ENCODE data around the gene HOXB2. TPM values are rescaled to one million over a fixed set of nuclear protein-coding genes. Genes with fewer than 3 reads are reported as not detected.

HOXB2 gene
- total RNA-seq, 1 experiment from 2014 or later: 34.5 TPM

DNA sequence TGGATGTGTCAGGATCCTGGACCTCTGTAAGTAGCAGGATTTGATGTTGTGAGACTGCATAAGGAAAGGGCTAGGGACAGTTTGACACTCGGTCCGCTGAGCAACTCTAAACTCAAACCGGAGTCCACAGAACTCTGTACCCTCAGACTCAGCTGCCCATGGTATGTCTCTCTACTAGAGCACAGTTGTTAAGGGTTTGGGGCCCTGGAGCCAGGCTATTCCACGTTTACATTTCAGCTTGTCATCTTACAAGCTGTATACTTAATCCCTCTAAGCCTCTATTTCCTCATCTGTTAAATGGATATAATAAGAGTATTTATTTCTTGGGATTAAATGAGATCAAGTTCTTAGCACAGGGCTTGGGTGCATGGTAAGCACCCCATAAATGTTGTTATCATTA is 42.0 kb downstream of the HOXB2 start:
- CTCF ChIA-PET: interaction anchor here (0.6 kb wide), 1 partner anchor 17 kb away, joined by 3 read pairs; no protein-coding TSS in a partner anchor
- Histone ChIP-seq H3K27ac (ENCODE audit: low read depth, low read length, poor library complexity, severe bottlenecking) (no peak overlapping the region), H3K4me3 (ENCODE audit: low read depth, low read length, poor library complexity, severe bottlenecking) (no peak overlapping the region), H3K27me3 (replicated peaks; ENCODE audit: insufficient read depth, low read depth, low read length, poor library complexity) (no peaks in the 10 kb centered on the region), H3K4me1 (ENCODE audit: insufficient read depth, low read length, poor library complexity, severe bottlenecking) (no peaks in the 10 kb centered on the region), H3K36me3 (ENCODE audit: insufficient read depth, low read length, poor library complexity, severe bottlenecking) (no peaks in the 10 kb centered on the region), H3K9me3 (ENCODE audit: low read depth, low read length, poor library complexity, severe bottlenecking) (no peaks in the 10 kb centered on the region)
- BruUV-seq (replicated peaks): no TSS peak
- intact Hi-C loops (cut with micrococcal nuclease; ENCODE audit: unreplicated experiment): no loop called here
- POLR2A ChIA-PET (ENCODE audit: low non-redundant PET): no interaction called here
- DNase-seq (ENCODE audit: low spot score): no peak
- no peak for TF ChIP-seq EZH2 (IDR thresholded peaks at IDR 0.05; ENCODE audit: borderline replicate concordance, low read depth, low read length, poor library complexity, severe bottlenecking)
- TF ChIP-seq, protein P1, sequence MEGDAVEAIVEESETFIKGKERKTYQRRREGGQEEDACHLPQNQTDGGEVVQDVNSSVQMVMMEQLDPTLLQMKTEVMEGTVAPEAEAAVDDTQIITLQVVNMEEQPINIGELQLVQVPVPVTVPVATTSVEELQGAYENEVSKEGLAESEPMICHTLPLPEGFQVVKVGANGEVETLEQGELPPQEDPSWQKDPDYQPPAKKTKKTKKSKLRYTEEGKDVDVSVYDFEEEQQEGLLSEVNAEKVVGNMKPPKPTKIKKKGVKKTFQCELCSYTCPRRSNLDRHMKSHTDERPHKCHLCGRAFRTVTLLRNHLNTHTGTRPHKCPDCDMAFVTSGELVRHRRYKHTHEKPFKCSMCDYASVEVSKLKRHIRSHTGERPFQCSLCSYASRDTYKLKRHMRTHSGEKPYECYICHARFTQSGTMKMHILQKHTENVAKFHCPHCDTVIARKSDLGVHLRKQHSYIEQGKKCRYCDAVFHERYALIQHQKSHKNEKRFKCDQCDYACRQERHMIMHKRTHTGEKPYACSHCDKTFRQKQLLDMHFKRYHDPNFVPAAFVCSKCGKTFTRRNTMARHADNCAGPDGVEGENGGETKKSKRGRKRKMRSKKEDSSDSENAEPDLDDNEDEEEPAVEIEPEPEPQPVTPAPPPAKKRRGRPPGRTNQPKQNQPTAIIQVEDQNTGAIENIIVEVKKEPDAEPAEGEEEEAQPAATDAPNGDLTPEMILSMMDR (conservative IDR thresholded peaks at IDR 0.05; ENCODE audit: low read depth, low read length): no peak

DNA sequence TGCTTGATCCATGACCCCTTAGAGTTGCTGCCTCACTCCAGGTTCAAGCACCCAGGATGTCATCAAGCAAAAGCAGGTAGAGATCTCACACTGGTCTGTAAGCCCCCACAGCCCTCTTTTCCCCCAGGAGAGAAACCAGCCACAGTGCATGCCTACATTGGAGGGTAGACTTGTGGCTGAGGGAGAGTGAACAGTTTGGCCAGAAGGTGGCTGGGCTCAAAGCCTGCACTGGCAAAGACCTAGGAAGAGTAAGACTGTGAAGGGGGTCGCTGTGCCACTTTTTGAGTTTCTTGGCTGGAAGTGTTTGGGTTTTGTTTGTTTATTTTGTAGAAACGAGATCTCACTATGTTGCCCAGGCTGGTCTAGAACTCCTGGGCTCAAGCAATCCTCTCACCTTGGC is 42.6 kb downstream of the HOXB2 start:
- Histone ChIP-seq H3K4me3 (ENCODE audit: low read depth, low read length, poor library complexity, severe bottlenecking) (no peak overlapping the region), H3K9me3 (ENCODE audit: low read depth, low read length, poor library complexity, severe bottlenecking) (no peaks in the 10 kb centered on the region), H3K4me1 (ENCODE audit: insufficient read depth, low read length, poor library complexity, severe bottlenecking) (no peaks in the 10 kb centered on the region), H3K27ac (ENCODE audit: low read depth, low read length, poor library complexity, severe bottlenecking) (no peak overlapping the region), H3K27me3 (replicated peaks; ENCODE audit: insufficient read depth, low read depth, low read length, poor library complexity) (no peaks in the 10 kb centered on the region), H3K36me3 (ENCODE audit: insufficient read depth, low read length, poor library complexity, severe bottlenecking) (no peaks in the 10 kb centered on the region)
- intact Hi-C loops (cut with micrococcal nuclease; ENCODE audit: unreplicated experiment): no loop called here
- CTCF ChIA-PET: interaction anchor here (0.6 kb wide), 1 partner anchor 17 kb away, joined by 3 read pairs; no protein-coding TSS in a partner anchor
- no peak for TF ChIP-seq EZH2 (IDR thresholded peaks at IDR 0.05; ENCODE audit: borderline replicate concordance, low read depth, low read length, poor library complexity, severe bottlenecking)
- TF ChIP-seq, protein P1 (conservative IDR thresholded peaks at IDR 0.05; ENCODE audit: low read depth, low read length): no peak
- BruUV-seq (replicated peaks): no TSS peak
- POLR2A ChIA-PET (ENCODE audit: low non-redundant PET): interaction anchor here (0.7 kb wide), 1 partner anchor 171 kb away, joined by 3 read pairs; no protein-coding TSS in a partner anchor
- no peak for DNase-seq (ENCODE audit: low spot score)

DNA sequence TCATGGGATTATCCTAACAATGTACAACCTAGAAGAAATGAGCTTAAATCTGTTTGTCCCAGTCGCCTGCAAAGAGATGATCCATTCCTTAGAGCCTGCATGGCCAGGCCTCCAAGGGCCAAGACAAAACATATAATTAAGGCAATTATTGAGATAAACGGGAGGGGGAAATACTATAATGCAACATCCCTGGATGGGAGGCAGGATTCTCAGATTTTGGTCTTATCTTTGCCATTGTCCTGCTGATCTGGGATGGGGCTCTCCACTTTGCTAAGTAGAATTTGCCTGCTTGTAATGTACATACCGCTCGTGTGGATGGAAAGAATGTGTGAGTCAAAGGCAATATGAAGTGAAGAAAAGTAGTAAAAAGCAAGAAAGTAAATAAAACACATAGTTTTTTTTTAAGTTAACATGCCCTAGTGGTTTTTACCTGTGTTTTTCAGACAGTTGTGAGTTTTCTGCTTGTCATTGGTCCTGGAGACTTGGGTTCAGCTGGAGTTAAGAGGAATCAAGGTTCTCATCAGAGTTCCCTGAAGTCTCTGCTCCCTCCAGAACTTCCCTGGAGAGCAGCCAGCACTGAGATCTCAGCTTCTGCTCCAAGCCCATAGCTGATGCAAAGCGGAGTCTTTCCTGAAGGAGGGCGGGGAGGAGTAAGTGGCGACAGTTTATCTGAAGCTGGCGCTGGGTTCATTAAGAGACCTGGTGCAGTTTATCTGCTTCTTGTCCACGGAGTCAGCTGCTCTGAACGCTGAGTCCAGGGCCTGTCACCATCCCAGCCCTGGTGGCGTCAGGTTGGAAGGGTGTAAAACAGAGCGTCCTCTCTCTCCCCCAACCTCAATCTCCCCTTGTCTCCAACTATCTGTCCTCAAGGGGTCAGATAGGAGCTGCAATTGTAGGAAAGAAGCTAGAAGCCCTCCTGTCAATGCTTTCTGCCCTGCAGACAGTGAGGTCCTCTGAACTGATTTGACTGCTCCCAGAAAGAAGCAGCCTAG is 44.2 kb downstream of the HOXB2 start:
- TF ChIP-seq, protein P1 (conservative IDR thresholded peaks at IDR 0.05; ENCODE audit: low read depth, low read length): no peak; the same call in 1 of the 2 replicates
- no peak for TF ChIP-seq EZH2 (IDR thresholded peaks at IDR 0.05; ENCODE audit: borderline replicate concordance, low read depth, low read length, poor library complexity, severe bottlenecking)
- DNase-seq (ENCODE audit: low spot score): no peak
- H3K4me3 ChIP-seq (ENCODE audit: low read depth, low read length, poor library complexity, severe bottlenecking): no peak overlapping the region
- H3K4me1 ChIP-seq (ENCODE audit: insufficient read depth, low read length, poor library complexity, severe bottlenecking): no peaks in the 10 kb centered on the region
- BruUV-seq (replicated peaks): no TSS peak
- intact Hi-C loops (cut with micrococcal nuclease; ENCODE audit: unreplicated experiment): no loop called here
- CTCF ChIA-PET: interaction anchor here (1.0 kb wide), 1 partner anchor 92 kb away, joined by 3 read pairs; no protein-coding TSS in a partner anchor
- no peaks in the 10 kb centered on the region for H3K27me3 ChIP-seq (replicated peaks; ENCODE audit: insufficient read depth, low read depth, low read length, poor library complexity)
- no peaks in the 10 kb centered on the region for H3K9me3 ChIP-seq (ENCODE audit: low read depth, low read length, poor library complexity, severe bottlenecking)
- no peaks in the 10 kb centered on the region for H3K36me3 ChIP-seq (ENCODE audit: insufficient read depth, low read length, poor library complexity, severe bottlenecking)
- H3K27ac ChIP-seq (ENCODE audit: low read depth, low read length, poor library complexity, severe bottlenecking): no peak overlapping the region
- POLR2A ChIA-PET (ENCODE audit: low non-redundant PET): no interaction called here

Measured in A673 (cell line).